Measurements from ENCODE around the gene ERI3. TPM values are rescaled to one million over a fixed set of nuclear protein-coding genes. Genes with fewer than 3 reads are reported as not detected.

Gene ERI3
- polyA plus RNA-seq, 2 of the 4 experiments (the other 2 are of a cell fraction) = 43.4 to 44.7 TPM

GRCh38 chr1:44266400-44267344, 88.4 kb downstream of the ERI3 start:
- Histone ChIP-seq H3K4me3 (no peak overlapping the region), H3K4me1 (no peaks in the 10 kb centered on the region), H3K4me2 (no peak overlapping the region), H3K27ac (no peak overlapping the region), H3K9me3 (no peaks in the 10 kb centered on the region)
- WGBS (ENCODE audit: missing lambda C conversion rate) = 92% methylated on average over 6 of the region's 6 CpGs
- FAIRE-seq (no peak), ATAC-seq (no peak), DNase-seq (ENCODE audit: low read depth in 1 of 2, low spot score in 1 of 2) (no peak)
- POLR2A ChIA-PET = no interaction called here
- CTCF ChIA-PET = interaction anchor here (0.9 to 1.2 kb wide), 3 partner anchors 8 to 328 kb away, joined by 3 read pairs; no protein-coding TSS in a partner anchor
- no peak for TF ChIP-seq FOXS1 (CRISPR knock-in tag; IDR thresholded peaks at IDR 0.05)
- no peak for TF ChIP-seq NPAS2 (CRISPR knock-in tag; IDR thresholded peaks at IDR 0.05; ENCODE audit: borderline replicate concordance)
- TF ChIP-seq TP53 (CRISPR knock-in tag; IDR thresholded peaks at IDR 0.05) = no peak
- TF ChIP-seq CBX2 (IDR thresholded peaks at IDR 0.05; ENCODE audit: borderline replicate concordance, low read depth) = no peak
- TF ChIP-seq MAFK (IDR thresholded peaks at IDR 0.05; ENCODE audit: partially characterized antibody) = no peak
- TF ChIP-seq RARB (CRISPR knock-in tag; IDR thresholded peaks at IDR 0.05) = no peak
- no peak for TF ChIP-seq PHF8 (IDR thresholded peaks at IDR 0.05; ENCODE audit: borderline replicate concordance, low read depth)
- no peak for TF ChIP-seq RFX5 (IDR thresholded peaks at IDR 0.05)
- TF ChIP-seq MAX (IDR thresholded peaks at IDR 0.05) = no peak
- TF ChIP-seq SREBF2 (IDR thresholded peaks at IDR 0.05) = no peak
- TF ChIP-seq ZSCAN20 (CRISPR knock-in tag; IDR thresholded peaks at IDR 0.05) = no peak
- no peak for TF ChIP-seq RAD21 (conservative IDR thresholded peaks at IDR 0.05 in 1 of 2, IDR thresholded peaks at IDR 0.05 in 1 of 2)

GRCh38 chr1:44265656-44266358, 89.2 kb downstream of the ERI3 start:
- 90% methylated on average over 1 of the region's 1 CpG for WGBS (ENCODE audit: missing lambda C conversion rate)
- no peak for DNase-seq (ENCODE audit: low read depth in 1 of 2, low spot score in 1 of 2)
- Histone ChIP-seq H3K9me3 (no peaks in the 10 kb centered on the region), H3K4me1 (no peaks in the 10 kb centered on the region), H3K27ac (no peak overlapping the region), H3K4me3 (no peak overlapping the region), H3K4me2 (no peak overlapping the region)
- CTCF ChIA-PET = interaction anchor here (1.2 kb wide), 1 partner anchor 7 kb away, joined by 3 read pairs; no protein-coding TSS in a partner anchor
- ATAC-seq = no peak
- POLR2A ChIA-PET = no interaction called here
- no peak for TF ChIP-seq REST (IDR thresholded peaks at IDR 0.05)
- no peak for TF ChIP-seq BHLHE40 (IDR thresholded peaks at IDR 0.05; ENCODE audit: low read depth, low read length)
- TF ChIP-seq NR3C1 (IDR thresholded peaks at IDR 0.05) = no peak
- no peak for TF ChIP-seq ESRRA (IDR thresholded peaks at IDR 0.05; ENCODE audit: borderline replicate concordance, low read length)
- no peak for TF ChIP-seq NFE2L2 (conservative IDR thresholded peaks at IDR 0.05; ENCODE audit: low read length)
- TF ChIP-seq KDM5A (IDR thresholded peaks at IDR 0.05) = no peak
- TF ChIP-seq RAD21 (conservative IDR thresholded peaks at IDR 0.05 in 1 of 2, IDR thresholded peaks at IDR 0.05 in 1 of 2) = no peak
- TF ChIP-seq JUNB (IDR thresholded peaks at IDR 0.05) = no peak
- no peak for TF ChIP-seq RCOR1 (IDR thresholded peaks at IDR 0.05; ENCODE audit: low read depth, low read length)
- no peak for TF ChIP-seq FOXS1 (CRISPR knock-in tag; IDR thresholded peaks at IDR 0.05)
- no peak for TF ChIP-seq MAX (IDR thresholded peaks at IDR 0.05)
- no peak for TF ChIP-seq KDM1A (IDR thresholded peaks at IDR 0.05; ENCODE audit: low read depth)
- TF ChIP-seq E2F6 (IDR thresholded peaks at IDR 0.05; ENCODE audit: borderline replicate concordance, low read depth) = no peak
- no peak for TF ChIP-seq ZNF302 (CRISPR knock-in tag; IDR thresholded peaks at IDR 0.05)
- no peak for TF ChIP-seq HMGXB4 (CRISPR knock-in tag; IDR thresholded peaks at IDR 0.05; ENCODE audit: borderline replicate concordance)
- TF ChIP-seq HDAC2 (IDR thresholded peaks at IDR 0.05) = no peak
- no peak for TF ChIP-seq HES2 (IDR thresholded peaks at IDR 0.05)
- TF ChIP-seq NPAS2 (CRISPR knock-in tag; IDR thresholded peaks at IDR 0.05; ENCODE audit: borderline replicate concordance) = no peak
- no peak for TF ChIP-seq FOSL2 (IDR thresholded peaks at IDR 0.05)
- no peak for TF ChIP-seq FOSL2 (CRISPR knock-in tag; IDR thresholded peaks at IDR 0.05)
- TF ChIP-seq CHD4 (IDR thresholded peaks at IDR 0.05; ENCODE audit: borderline replicate concordance) = no peak
- no peak for FAIRE-seq
